Fibroblast of lung (primary cell): Measurements from ENCODE around the gene FAM8A1. TPM values are rescaled to one million over a fixed set of nuclear protein-coding genes. Genes with fewer than 3 reads are reported as not detected.

Source experiments
- DNase-seq, 2 donors: peaks; one replicate each; pipeline versions ENCODE4 v3.0.0 to v3.0.0-alpha.2; 2010; ENCODE audit warnings: low read depth in 2 of 2
- H2AFZ ChIP-seq: 2 replicates; pipeline ENCODE4 v1.5.1; 2012; ENCODE audit warnings: low read length, control low read depth, inconsistent platforms
- H3K27ac ChIP-seq: 2 replicates; pipeline ENCODE4 v1.5.1; 2011; ENCODE audit warnings: low read length, control low read depth; ENCODE audit not compliant: insufficient read depth
- H3K27me3 ChIP-seq: 2 replicates; pipeline ENCODE4 v1.5.1; 2011; ENCODE audit warnings: mild to moderate bottlenecking, low read length; ENCODE audit not compliant: control insufficient read depth, insufficient read depth
- H3K36me3 ChIP-seq: 2 replicates; pipeline ENCODE4 v1.5.1; 2011; ENCODE audit warnings: low read length; ENCODE audit not compliant: control insufficient read depth, insufficient read depth
- H3K4me1 ChIP-seq: 2 replicates; pipeline ENCODE4 v1.5.1; 2011; ENCODE audit warnings: low read length; ENCODE audit not compliant: control insufficient read depth, insufficient read depth; ENCODE audit errors: extremely low read depth
- H3K4me2 ChIP-seq: 2 replicates; pipeline ENCODE4 v1.5.1; 2011; ENCODE audit warnings: low read length, control low read depth; ENCODE audit not compliant: insufficient read depth; ENCODE audit errors: extremely low read depth
- H3K4me3 ChIP-seq, 4 experiments: fragments of 200-600 bp in 1 of 4; sonication (generic) in 1 of 4; replicated peaks in 1 of 4; 2 replicates each; pipeline ENCODE4 v1.5.1; 2011 to 2016; ENCODE audit warnings: low read length in 4 of 4, low read depth in 3 of 4, mild to moderate bottlenecking in 3 of 4, control low read depth in 2 of 4, inconsistent platforms in 1 of 4, mixed read lengths in 1 of 4; ENCODE audit not compliant: insufficient read depth in 1 of 4; ENCODE audit errors: control extremely low read depth in 1 of 4
- H3K79me2 ChIP-seq: 2 replicates; pipeline ENCODE4 v1.5.1; 2012; ENCODE audit warnings: mild to moderate bottlenecking, low read length, inconsistent platforms; ENCODE audit not compliant: control insufficient read depth, insufficient read depth
- H3K9ac ChIP-seq: 2 replicates; pipeline ENCODE4 v1.5.1; 2011; ENCODE audit warnings: mild to moderate bottlenecking, low read length, control low read depth; ENCODE audit not compliant: insufficient read depth
- H3K9me3 ChIP-seq: 2 replicates; pipeline ENCODE4 v1.5.1; 2012; ENCODE audit warnings: low read depth, low read length; ENCODE audit not compliant: control insufficient read depth, insufficient read depth
- H4K20me1 ChIP-seq: 2 replicates; pipeline ENCODE4 v1.5.1; 2011; ENCODE audit warnings: low read length; ENCODE audit not compliant: control insufficient read depth, insufficient read depth; ENCODE audit errors: extremely low read depth
- CTCF ChIP-seq, 2 donors: IDR thresholded peaks in 1 of 2; conservative IDR thresholded peaks in 1 of 2; 1 replicate in 1 of 2; 2 replicates in 1 of 2; pipeline ENCODE4 v1.5.1; 2011 to 2012; ENCODE audit warnings: low read length in 2 of 2, control low read depth in 1 of 2, inconsistent platforms in 1 of 2, low read depth in 1 of 2, mild to moderate bottlenecking in 1 of 2
- EZH2 ChIP-seq: IDR thresholded peaks from 2 replicates; pipeline ENCODE4 v1.5.1; 2012; ENCODE audit warnings: low read length, control low read depth, mild to moderate bottlenecking; ENCODE audit errors: missing control alignments
- polyA plus RNA-seq, 2 donors: library from polyadenylated mRNA; depleted of rRNA in 1 of 2; stranded (reverse) in 1 of 2; unstranded in 1 of 2; fragments of >200 nt; gene quantifications; 2 replicates each; pipeline ENCODE4 v1.2.1, GENCODE V29; 2011 to 2012; ENCODE audit warnings: missing spikeins in 1 of 2
- total RNA-seq: library from RNA; depleted of rRNA; stranded (reverse); fragments of >200 nt; gene quantifications from 2 replicates; pipeline ENCODE4 v1.2.1, GENCODE V29; 2014

The FAM8A1 gene
- total and polyA plus RNA-seq, 2 donors (not counting 1 experiment from before 2014, with no cell fraction given), result 19.8 to 28.1 TPM

GRCh38 chr6:17628873-17629272 lies 28.8 kb downstream of the FAM8A1 start:
- no peaks in the 10 kb centered on the region for H3K79me2 ChIP-seq
- H3K36me3 ChIP-seq, result peaks cover 9% of the 10 kb centered on the region
- no peak overlapping the region for H3K9ac ChIP-seq
- no peaks in the 10 kb centered on the region for H3K4me1 ChIP-seq
- H3K27me3 ChIP-seq, result no peaks in the 10 kb centered on the region
- H4K20me1 ChIP-seq, result no peaks in the 10 kb centered on the region
- no peaks in the 10 kb centered on the region for H3K9me3 ChIP-seq
- DNase-seq, result no peak
- H3K27ac ChIP-seq, result no peak overlapping the region
- H3K4me2 ChIP-seq, result no peak overlapping the region
- no peak overlapping the region for H2AFZ ChIP-seq
- no peak for TF ChIP-seq CTCF (conservative IDR thresholded peaks at IDR 0.05 in 1 of 2, IDR thresholded peaks at IDR 0.05 in 1 of 2; ENCODE audit: low read depth in 1 of 2, low read length in 2 of 2)
- no peak for TF ChIP-seq EZH2
- H3K4me3 ChIP-seq, result no peak overlapping the region

- Histone ChIP-seq H3K27ac (no peak overlapping the region), H3K27me3 (no peaks in the 10 kb centered on the region), H2AFZ (no peak overlapping the region), H3K36me3 (peaks cover 9% of the 10 kb centered on the region), H3K9me3 (no peaks in the 10 kb centered on the region), H3K4me1 (no peaks in the 10 kb centered on the region), H3K79me2 (no peaks in the 10 kb centered on the region), H4K20me1 (no peaks in the 10 kb centered on the region), H3K4me2 (no peak overlapping the region), H3K9ac (no peak overlapping the region), H3K4me3 (no peak overlapping the region)
- DNase-seq, result no peak
- no peak for TF ChIP-seq CTCF (conservative IDR thresholded peaks at IDR 0.05 in 1 of 2, IDR thresholded peaks at IDR 0.05 in 1 of 2; ENCODE audit: low read depth in 1 of 2, low read length in 2 of 2)
- TF ChIP-seq EZH2, result no peak
Measured at GRCh38 chr6:17629824-17630510, 29.9 kb downstream of the FAM8A1 start.

- Histone ChIP-seq H3K79me2 (peaks cover 3% of the 10 kb centered on the region), H3K27ac (no peak overlapping the region), H2AFZ (no peak overlapping the region), H3K27me3 (no peaks in the 10 kb centered on the region), H4K20me1 (no peaks in the 10 kb centered on the region), H3K36me3 (peaks cover 9% of the 10 kb centered on the region), H3K4me1 (no peaks in the 10 kb centered on the region), H3K4me3 (no peak overlapping the region), H3K9ac (no peak overlapping the region), H3K9me3 (no peaks in the 10 kb centered on the region), H3K4me2 (no peak overlapping the region)
- TF ChIP-seq CTCF (conservative IDR thresholded peaks at IDR 0.05 in 1 of 2, IDR thresholded peaks at IDR 0.05 in 1 of 2; ENCODE audit: low read depth in 1 of 2, low read length in 2 of 2) (no peak), EZH2 (no peak)
- peak in 1 of 2 donors; percentile 38 for DNase-seq
Measured at GRCh38 chr6:17630511-17631073, 30.5 kb downstream of the FAM8A1 start.
